Psoas muscle (tissue), 8 donors: ENCODE results near the gene TRIM29. TPM values are rescaled to one million over a fixed set of nuclear protein-coding genes. Genes with fewer than 3 reads are reported as not detected.

Source experiments
- ATAC-seq, 4 donors: fragments of 200-7000 bp; cut with Tn5 transposase; one replicate each; pipeline ENCODE4 v1.9.1; 2020; ENCODE audit warnings: moderate library complexity in 3 of 4, mild to moderate bottlenecking in 2 of 4
- DNase-seq, 2 donors: peaks; one replicate each; pipeline ENCODE4 v3.0.0-alpha.2; 2020
- H3K27ac ChIP-seq: fragments of 200-600 bp; one replicate; pipeline ENCODE4 v1.8.0; 2022
- H3K27me3 ChIP-seq, 3 donors: fragments of 200-600 bp in 1 of 3; one replicate each; pipeline versions ENCODE4 v1.6.1 to v1.8.0; 2013 to 2022; ENCODE audit warnings: low read length in 2 of 3, mild to moderate bottlenecking in 2 of 3, moderate library complexity in 1 of 3; ENCODE audit not compliant: insufficient read depth in 3 of 3
- H3K36me3 ChIP-seq, 2 donors: fragments of 200-600 bp in 1 of 2; one replicate each; pipeline versions ENCODE4 v1.6.1 to v1.8.0; 2013 to 2022; ENCODE audit warnings: low read depth in 1 of 2, mild to moderate bottlenecking in 1 of 2, moderate library complexity in 1 of 2; ENCODE audit not compliant: insufficient read depth in 1 of 2
- H3K4me1 ChIP-seq: fragments of 200-600 bp; one replicate; pipeline ENCODE4 v1.8.0; 2022
- H3K4me3 ChIP-seq: fragments of 200-600 bp; one replicate; pipeline ENCODE4 v1.8.0; 2022; ENCODE audit warnings: mild to moderate bottlenecking
- H3K9me3 ChIP-seq: fragments of 200-600 bp; one replicate; pipeline ENCODE4 v1.8.0; 2022
- CTCF ChIP-seq: fragments of 200-600 bp; IDR thresholded peaks from one replicate; pipeline ENCODE4 v1.8.0; 2022; ENCODE audit warnings: antibody characterized with exemption
- WGBS, 3 donors: extraction: QIAGEN DNeasy Blood & Tissue Kit; methylation state at CpG; one replicate each; pipeline versions ENCODE4 v1.1.6 to v1.1.7; 2013; 5-methylcytosine and 5-hydroxymethylcytosine counted together
- intact Hi-C, 2 donors: fragments of 100-400 bp; cut with DNase I; formaldehyde crosslinking; loops; one replicate each; pipeline versions ENCODE4 v1.11.0 to v1.14.2; 2022
- polyA plus RNA-seq, 3 donors: library from polyadenylated mRNA; stranded (reverse); fragments of 200-250 nt; gene quantifications; one replicate each; pipeline ENCODE4 v1.2.3, GENCODE V29; 2013
- total RNA-seq, 4 donors: library from RNA; stranded (reverse); fragmentation: NEBNext Ultra II Directional in 2 of 4; extraction: Animal tissue kit (Norgen Biotek cat#: 25700) in 2 of 4; gene quantifications; one replicate each; pipeline versions ENCODE4 v1.2.1 to v1.2.4, GENCODE V29; 2021 to 2023
- donor health status: healthy with polysubstance abuse.
- donor health status: DM: no; HTN: no; CAD: no; lungs with moderate emphysema.
- donor health status: Bipolar disorder and iron deficiency.
- donor health status: healthy.
- donor health status: DM: yes; HTN: yes; CAD: no.
- donor health status: DM: no; HTN: no; CAD: no.
- donor health status: DM: no; HTN: no; CAD: no.
- donor health status: DM: yes; HTN: yes; CAD: no.

The TRIM29 gene
- total and polyA plus RNA-seq, 7 donors: 0.09 to 0.91 (median 0.37) TPM; not detected in 2

GRCh38 chr11:120132645-120133185 is 5.2 kb downstream of the TRIM29 start:
- Histone ChIP-seq H3K4me3 (no peak overlapping the region), H3K4me1 (no peaks in the 10 kb centered on the region), H3K27me3 (peaks cover 0 to 2% (median 2%) of the 10 kb centered on the region in 3 donors), H3K9me3 (no peaks in the 10 kb centered on the region), H3K36me3 (no peaks in the 10 kb centered on the region), H3K27ac (no peak overlapping the region)
- 84 to 87% (median 84%) methylated on average over 4 of the region's 4 CpGs for WGBS, 3 donors
- DNase-seq (no peak), ATAC-seq (no peak)
- intact Hi-C loops: no loop called here
- TF ChIP-seq CTCF: no peak

DNA sequence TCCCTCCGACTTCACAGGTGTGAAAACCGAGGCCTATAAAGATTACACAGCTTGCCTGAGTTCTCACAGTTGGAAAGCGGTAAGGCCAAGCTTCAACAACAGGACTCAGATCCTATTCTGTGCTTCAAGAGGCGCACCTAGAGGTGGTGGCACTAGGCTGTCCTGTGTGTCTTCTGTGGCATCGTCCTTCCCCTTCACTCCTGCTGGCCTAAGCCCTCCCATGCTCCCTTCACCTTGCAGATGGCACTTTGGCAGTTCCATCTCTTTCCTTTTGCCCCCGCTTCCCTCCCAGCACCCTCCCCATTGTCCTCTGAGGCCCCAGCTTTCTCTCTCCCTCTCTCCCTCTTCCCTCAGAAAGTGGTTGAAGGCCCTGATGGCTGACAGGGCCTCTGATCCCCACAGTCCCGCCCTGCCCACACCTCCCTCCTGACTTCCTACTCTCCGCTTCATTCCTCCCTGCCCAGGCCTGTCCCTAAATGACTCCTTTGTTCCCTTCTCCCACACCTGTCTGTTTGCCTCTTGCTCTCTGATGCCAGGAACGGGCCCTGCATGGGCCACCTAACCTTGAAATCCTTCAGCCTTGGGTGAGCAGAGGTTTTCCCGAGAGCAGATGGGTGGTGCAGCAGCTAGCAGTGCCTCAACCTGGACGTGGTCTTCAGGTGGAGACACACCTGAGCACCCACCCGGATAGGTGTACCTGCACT is 5.8 kb downstream of the TRIM29 start:
- no peak for ATAC-seq
- H3K9me3 ChIP-seq: no peaks in the 10 kb centered on the region
- H3K36me3 ChIP-seq: no peaks in the 10 kb centered on the region
- no peak for DNase-seq
- H3K27ac ChIP-seq: no peak overlapping the region
- no peak overlapping the region for H3K4me3 ChIP-seq
- intact Hi-C loops: no loop called here
- H3K4me1 ChIP-seq: no peaks in the 10 kb centered on the region
- WGBS, 3 donors: 65 to 78% (median 70%) methylated on average over 12 of the region's 12 CpGs
- H3K27me3 ChIP-seq: peaks cover 0 to 8% (median 0%) of the 10 kb centered on the region in 3 donors
- TF ChIP-seq CTCF: no peak

DNA sequence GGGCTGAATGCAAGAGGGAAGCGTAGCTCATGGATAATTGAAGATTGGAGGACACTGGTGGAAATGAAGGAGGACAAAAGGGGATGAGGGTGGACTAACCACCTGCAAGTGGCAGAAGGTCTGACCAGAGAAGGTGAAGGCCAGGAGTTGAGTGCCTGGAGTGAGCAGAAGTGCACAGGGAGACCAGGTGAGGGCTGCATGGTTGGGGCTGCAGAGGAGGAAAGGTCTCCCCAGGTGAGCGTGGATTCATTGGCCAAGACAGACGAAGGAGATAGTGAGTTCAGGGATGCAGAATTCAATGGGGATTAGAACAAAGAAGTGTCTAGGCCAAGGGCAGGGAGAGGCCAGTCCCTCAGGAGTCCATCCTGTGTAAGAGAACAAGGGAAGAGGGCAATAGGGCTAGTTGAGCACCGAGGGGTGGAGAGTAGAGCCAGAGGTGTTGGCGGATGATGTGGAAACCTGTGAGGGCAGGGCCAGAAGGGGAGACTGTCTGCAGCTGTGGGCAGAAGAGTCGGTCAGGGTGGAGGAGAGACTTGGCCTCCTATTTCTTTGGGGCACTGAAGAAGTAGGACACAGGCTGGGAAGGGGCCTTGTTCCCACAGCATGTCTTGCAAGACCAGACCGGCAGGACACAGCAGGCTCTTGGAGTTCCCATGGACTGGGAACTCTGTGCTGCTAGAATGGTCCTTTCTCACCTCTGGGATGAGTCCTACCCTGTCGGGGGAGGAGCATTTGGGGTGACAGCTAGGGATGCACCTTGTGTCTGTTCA is 6.7 kb downstream of the TRIM29 start:
- no peaks in the 10 kb centered on the region for H3K36me3 ChIP-seq
- TF ChIP-seq CTCF: no peak
- peaks cover 0 to 13% (median 0%) of the 10 kb centered on the region in 3 donors for H3K27me3 ChIP-seq
- intact Hi-C loops: no loop called here
- no peaks in the 10 kb centered on the region for H3K4me1 ChIP-seq
- H3K4me3 ChIP-seq: no peak overlapping the region
- H3K27ac ChIP-seq: no peak overlapping the region
- ATAC-seq: no peak
- H3K9me3 ChIP-seq: no peaks in the 10 kb centered on the region
- no peak for DNase-seq
- WGBS, 3 donors: 85 to 89% (median 88%) methylated on average over 8 of the region's 8 CpGs

DNA sequence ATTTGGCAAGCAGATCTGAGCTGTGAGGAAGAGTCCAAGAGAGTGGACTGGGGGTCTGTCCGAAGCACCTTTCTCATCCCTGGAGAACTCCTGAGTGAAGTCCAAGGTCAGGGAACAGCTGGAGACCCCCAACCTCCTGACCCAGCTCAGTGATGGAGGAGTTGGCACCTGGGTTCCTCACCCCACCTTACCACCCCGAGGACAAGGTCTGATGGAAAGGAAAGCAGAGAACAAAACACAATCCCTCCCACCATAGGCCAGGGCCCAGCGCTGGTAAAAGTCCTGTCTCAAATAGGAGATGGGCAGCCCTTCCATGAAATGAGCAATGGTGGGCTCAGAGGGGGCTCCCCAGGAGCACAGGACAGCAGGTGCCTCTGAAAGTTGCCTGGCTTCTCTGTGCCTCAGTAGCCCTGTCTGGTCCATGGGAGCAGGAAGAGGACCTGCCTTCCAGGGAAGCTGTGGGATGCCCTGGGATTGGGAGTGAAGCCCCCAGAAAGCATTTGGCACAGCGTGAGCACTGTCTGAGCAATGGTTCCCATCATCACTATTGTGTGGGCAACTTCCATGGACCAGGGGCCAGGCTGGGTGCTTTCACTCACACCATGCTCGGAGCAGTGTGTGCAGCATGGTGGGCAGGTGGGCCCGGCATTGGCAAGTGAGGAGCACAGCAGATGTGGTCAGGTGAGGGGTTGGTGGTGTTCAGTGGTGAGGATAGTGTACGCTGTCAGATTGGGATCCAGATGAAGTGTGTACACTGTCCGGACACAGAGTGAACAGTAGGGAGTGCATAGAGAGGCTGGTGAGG is 7.5 kb downstream of the TRIM29 start:
- DNase-seq: no peak
- no peak overlapping the region for H3K27ac ChIP-seq
- no peak for TF ChIP-seq CTCF
- intact Hi-C loops: no loop called here
- H3K36me3 ChIP-seq: no peaks in the 10 kb centered on the region
- 89 to 92% (median 90%) methylated on average over 8 of the region's 8 CpGs for WGBS, 3 donors
- H3K4me1 ChIP-seq: no peaks in the 10 kb centered on the region
- H3K27me3 ChIP-seq: peaks cover 0 to 13% (median 0%) of the 10 kb centered on the region in 3 donors
- no peak overlapping the region for H3K4me3 ChIP-seq
- ATAC-seq: no peak
- H3K9me3 ChIP-seq: no peaks in the 10 kb centered on the region
